B cell (primary cell): ENCODE results near the gene HOXB3. TPM values are rescaled to one million over a fixed set of nuclear protein-coding genes. Genes with fewer than 3 reads are reported as not detected.

Experiments used
- ATAC-seq: fragments of 200-7000 bp; cut with Tn5 transposase; one replicate; pipeline ENCODE4 v1.10.0; 2021; ENCODE audit warnings: low read depth, mild to moderate bottlenecking, moderate number of reproducible peaks, moderate library complexity
- CTCF ChIA-PET: fragments of 350-600 bp; sonication (Branson Sonifier 250); formaldehyde crosslinking; loops from one replicate; lab custom pipeline; 2021; ENCODE audit warnings: antibody characterized with exemption, inconsistent platforms; lab: Charles Lee
- POLR2A ChIA-PET: fragments of 350-600 bp; sonication (Branson Sonifier 250); formaldehyde crosslinking; loops from one replicate; lab custom pipeline; 2021; ENCODE audit warnings: antibody characterized with exemption; lab: Charles Lee
- DNase-seq: peaks from one replicate; pipeline ENCODE4 v3.0.0; 2013
- H2AFZ ChIP-seq: 2 replicates; pipeline ENCODE4 v1.6.1; 2012; ENCODE audit warnings: mild to moderate bottlenecking, low read depth, low read length; ENCODE audit not compliant: insufficient read depth, poor library complexity, severe bottlenecking
- H3K27ac ChIP-seq, 2 donors: 1 replicate in 1 of 2; 2 replicates in 1 of 2; pipeline ENCODE4 v1.5.1; 2012 to 2013; ENCODE audit warnings: low read length in 2 of 2, mild to moderate bottlenecking in 2 of 2, moderate library complexity in 1 of 2
- H3K27me3 ChIP-seq, 4 experiments: fragments of 200-600 bp in 1 of 4; sonication (generic) in 1 of 4; replicated peaks in 1 of 4; 1 replicate in 2 of 4; 2 replicates in 2 of 4; pipeline versions ENCODE4 v1.6.1 to v1.7.0; 2013 to 2016; ENCODE audit warnings: low read length in 3 of 4, mild to moderate bottlenecking in 2 of 4, mixed read lengths in 1 of 4, moderate library complexity in 1 of 4; ENCODE audit not compliant: insufficient read depth in 4 of 4, control insufficient read depth in 3 of 4; ENCODE audit errors: control extremely low read depth in 1 of 4
- H3K36me3 ChIP-seq, 2 experiments: replicated peaks in 1 of 2; 1 replicate in 1 of 2; 2 replicates in 1 of 2; pipeline versions ENCODE4 v1.6.1 to v1.7.1; 2013; ENCODE audit warnings: low read length in 1 of 2; ENCODE audit not compliant: insufficient read depth in 2 of 2, control insufficient read depth in 1 of 2; ENCODE audit errors: control extremely low read depth in 1 of 2, extremely low read depth in 1 of 2
- H3K4me1 ChIP-seq, 2 donors: fragments of 200-600 bp in 1 of 2; sonication (generic) in 1 of 2; 1 replicate in 1 of 2; 2 replicates in 1 of 2; pipeline versions ENCODE4 v1.5.1 to v1.6.1; 2013 to 2017; ENCODE audit warnings: low read length in 2 of 2; ENCODE audit not compliant: control insufficient read depth in 2 of 2, insufficient read depth in 2 of 2
- H3K4me2 ChIP-seq: replicated peaks from 2 replicates; pipeline ENCODE3; 2012; ENCODE audit warnings: mild to moderate bottlenecking, low read depth, low read length; ENCODE audit not compliant: poor library complexity, severe bottlenecking
- H3K4me3 ChIP-seq, 5 experiments: fragments of 200-600 bp in 1 of 5; sonication (generic) in 1 of 5; 1 replicate in 3 of 5; 2 replicates in 2 of 5; pipeline versions ENCODE4 v1.5.1 to v1.7.0; 2011 to 2016; ENCODE audit warnings: low read length in 4 of 5, mild to moderate bottlenecking in 4 of 5, low read depth in 2 of 5, control low read depth in 1 of 5, moderate library complexity in 1 of 5; ENCODE audit not compliant: insufficient read depth in 1 of 5; ENCODE audit errors: control extremely low read depth in 1 of 5, extremely low read depth in 1 of 5
- H3K79me2 ChIP-seq: fragments of 200-600 bp; sonication (generic); one replicate; pipeline ENCODE4 v1.6.0; 2016; ENCODE audit warnings: low read length; ENCODE audit not compliant: control insufficient read depth, insufficient read depth
- H3K9ac ChIP-seq: fragments of 200-600 bp; sonication (generic); 2 replicates; pipeline ENCODE4 v1.6.1; 2017; ENCODE audit warnings: mild to moderate bottlenecking, low read length, moderate library complexity
- H3K9me3 ChIP-seq, 3 donors: one replicate each; pipeline versions ENCODE4 v1.6.1 to v1.7.1; 2013; ENCODE audit warnings: low read length in 2 of 3; ENCODE audit not compliant: control insufficient read depth in 2 of 3, insufficient read depth in 1 of 3; ENCODE audit errors: control extremely low read depth in 1 of 3
- H4K20me1 ChIP-seq: 2 replicates; pipeline ENCODE4 v1.6.0; 2012; ENCODE audit warnings: mild to moderate bottlenecking, low read length; ENCODE audit not compliant: insufficient read depth, control insufficient read depth, poor library complexity, severe bottlenecking
- H3K27ac Mint-ChIP-seq: one replicate; pipeline ENCODE4 v1.8.0; 2021; ENCODE audit warnings: mixed read lengths
- H3K27me3 Mint-ChIP-seq: one replicate; pipeline ENCODE4 v1.8.0; 2021; ENCODE audit warnings: mixed read lengths
- H3K4me1 Mint-ChIP-seq: one replicate; pipeline ENCODE4 v1.8.0; 2021; ENCODE audit warnings: mixed read lengths
- H3K4me3 Mint-ChIP-seq: one replicate; pipeline ENCODE4 v1.8.0; 2021; ENCODE audit warnings: mixed read lengths
- H3K9me3 Mint-ChIP-seq: one replicate; pipeline ENCODE4 v1.8.0; 2022; ENCODE audit warnings: mixed read lengths; ENCODE audit not compliant: insufficient read depth
- EZH2 ChIP-seq: IDR thresholded peaks from 2 replicates; pipeline ENCODE4 v1.6.1; 2012; ENCODE audit warnings: borderline replicate concordance, low read depth, mild to moderate bottlenecking, moderate library complexity, low read length; ENCODE audit not compliant: insufficient read depth, poor library complexity, severe bottlenecking
- WGBS: methylation state at CpG from one replicate; pipeline ENCODE4 v1.1.5; 2013; ENCODE audit warnings: missing lambda C conversion rate; ENCODE audit not compliant: insufficient coverage; 5-methylcytosine and 5-hydroxymethylcytosine counted together
- intact Hi-C: fragments of 100-400 bp; cut with micrococcal nuclease; formaldehyde crosslinking; loops from one replicate; pipeline ENCODE4 v1.10.0; 2022
- polyA plus RNA-seq: library from polyadenylated mRNA; depleted of rRNA; stranded (reverse); fragments of >200 nt; gene quantifications from 2 replicates; pipeline ENCODE4 v1.2.3, GENCODE V29; 2012
- total RNA-seq, 2 donors: library from RNA; stranded (reverse); fragments of 120-200 nt in 1 of 2; gene quantifications; 1 replicate in 1 of 2; 2 replicates in 1 of 2; pipeline versions ENCODE4 v1.2.3 to v1.2.4, GENCODE V29; 2013 to 2022
- TF ChIP-seq, protein P1 (sequence below): fragments of 200-600 bp; IDR thresholded peaks from one replicate; pipeline ENCODE4 v1.8.0; 2022; ENCODE audit warnings: antibody characterized with exemption, mild to moderate bottlenecking

Gene HOXB3
- total and polyA plus RNA-seq, 2 donors (not counting 1 experiment from before 2014, with no cell fraction given): 3.0 to 4.0 TPM

DNA sequence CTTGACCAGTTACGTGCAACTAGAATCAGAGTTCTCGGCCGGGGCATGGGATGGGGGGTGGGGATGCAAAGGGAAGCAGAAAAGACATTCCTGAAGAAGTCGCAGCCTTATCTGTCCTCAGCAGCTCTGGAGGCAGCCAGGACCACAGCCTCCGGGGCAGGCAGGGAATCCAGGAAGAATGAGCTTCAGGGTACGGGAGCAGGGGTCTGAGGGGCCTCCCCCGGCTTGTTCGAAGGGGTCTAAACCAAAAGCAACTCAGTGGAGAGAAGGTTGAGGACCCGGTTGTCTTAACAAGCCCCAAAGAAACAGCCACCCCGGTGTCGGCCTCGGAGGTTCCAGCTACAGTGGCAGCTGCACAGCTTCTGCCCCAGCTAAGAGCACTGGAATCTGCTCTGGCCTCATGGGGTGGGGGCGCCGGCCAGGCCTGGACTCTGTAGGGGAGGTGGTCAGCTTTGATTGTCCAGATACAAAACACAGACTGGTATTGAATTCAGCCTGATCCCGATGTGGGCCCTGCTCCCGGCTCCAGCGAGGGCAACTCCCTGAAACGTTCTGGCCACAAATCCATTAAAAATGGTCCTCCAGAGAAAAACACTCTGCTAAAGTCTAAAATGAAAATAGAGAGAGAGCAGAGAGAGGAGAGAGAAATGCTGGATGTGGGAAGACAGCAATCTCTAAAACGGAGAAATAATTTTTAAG is 19.6 kb downstream of the HOXB3 start:
- Histone ChIP-seq H3K36me3 (no peaks in the 10 kb centered on the region), H3K79me2 (no peaks in the 10 kb centered on the region), H3K9ac (no peak overlapping the region), H3K27ac (no peak overlapping the region), H2AFZ (no peak overlapping the region), H3K4me3 (no peak overlapping the region), H4K20me1 (no peaks in the 10 kb centered on the region), H3K27me3 (peaks cover 0 to 47% (median 22%) of the 10 kb centered on the region in 4 experiments), H3K4me1 (peaks cover 5 to 8% of the 10 kb centered on the region in 2 donors), H3K4me2 (no peak overlapping the region), H3K9me3 (peaks cover 0 to 6% (median 0%) of the 10 kb centered on the region in 3 donors)
- DNase-seq (no peak), ATAC-seq (no peak)
- CTCF ChIA-PET: interaction anchor here (0.9 kb wide), 1 partner anchor 234 kb away, joined by 4 read pairs; no protein-coding TSS in a partner anchor
- no peak for TF ChIP-seq EZH2
- TF ChIP-seq, protein P1, sequence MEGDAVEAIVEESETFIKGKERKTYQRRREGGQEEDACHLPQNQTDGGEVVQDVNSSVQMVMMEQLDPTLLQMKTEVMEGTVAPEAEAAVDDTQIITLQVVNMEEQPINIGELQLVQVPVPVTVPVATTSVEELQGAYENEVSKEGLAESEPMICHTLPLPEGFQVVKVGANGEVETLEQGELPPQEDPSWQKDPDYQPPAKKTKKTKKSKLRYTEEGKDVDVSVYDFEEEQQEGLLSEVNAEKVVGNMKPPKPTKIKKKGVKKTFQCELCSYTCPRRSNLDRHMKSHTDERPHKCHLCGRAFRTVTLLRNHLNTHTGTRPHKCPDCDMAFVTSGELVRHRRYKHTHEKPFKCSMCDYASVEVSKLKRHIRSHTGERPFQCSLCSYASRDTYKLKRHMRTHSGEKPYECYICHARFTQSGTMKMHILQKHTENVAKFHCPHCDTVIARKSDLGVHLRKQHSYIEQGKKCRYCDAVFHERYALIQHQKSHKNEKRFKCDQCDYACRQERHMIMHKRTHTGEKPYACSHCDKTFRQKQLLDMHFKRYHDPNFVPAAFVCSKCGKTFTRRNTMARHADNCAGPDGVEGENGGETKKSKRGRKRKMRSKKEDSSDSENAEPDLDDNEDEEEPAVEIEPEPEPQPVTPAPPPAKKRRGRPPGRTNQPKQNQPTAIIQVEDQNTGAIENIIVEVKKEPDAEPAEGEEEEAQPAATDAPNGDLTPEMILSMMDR: no peak
- intact Hi-C loops: no loop called here
- H3K9me3 Mint-ChIP-seq: no peaks in the 10 kb centered on the region
- 67% methylated on average over 12 of the region's 19 CpGs for WGBS
- POLR2A ChIA-PET: no interaction called here
- H3K27me3 Mint-ChIP-seq: peaks cover 18% of the 10 kb centered on the region
- no peak overlapping the region for H3K27ac Mint-ChIP-seq
- H3K4me3 Mint-ChIP-seq: no peak overlapping the region
- H3K4me1 Mint-ChIP-seq: peaks cover 8% of the 10 kb centered on the region

DNA sequence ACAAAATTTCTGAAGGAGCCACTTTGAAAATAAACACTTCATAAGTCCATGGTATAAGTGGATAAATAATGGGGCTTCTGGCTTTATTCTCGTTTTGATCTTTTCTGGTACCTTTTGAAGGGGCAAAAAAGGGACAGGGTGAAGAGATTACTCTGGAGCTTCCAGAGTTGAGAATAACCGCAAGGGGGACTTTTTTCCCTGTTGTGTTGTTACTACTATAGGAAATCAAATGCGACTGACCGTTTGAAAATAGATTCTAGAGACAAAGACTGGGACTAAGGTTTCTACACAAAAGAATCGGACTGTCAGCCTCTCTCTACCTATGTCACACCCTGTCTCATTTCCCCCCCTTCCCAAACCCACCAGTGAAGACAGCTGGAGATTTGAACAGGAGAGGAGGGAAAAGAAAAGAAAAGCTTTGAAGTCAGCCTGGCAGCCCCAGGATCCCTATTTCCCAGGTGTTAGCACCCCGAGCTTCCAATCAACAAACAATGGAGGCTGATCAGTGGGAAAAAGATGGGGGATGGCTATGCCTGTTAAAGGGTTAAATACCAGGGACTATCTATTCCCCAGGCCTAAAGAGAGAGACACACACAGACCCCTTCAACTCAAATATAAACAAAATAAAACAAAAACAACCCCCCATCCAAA is 20.2 kb downstream of the HOXB3 start:
- Mint-ChIP-seq H3K27me3 (peaks cover 20% of the 10 kb centered on the region), H3K4me3 (no peak overlapping the region), H3K9me3 (no peaks in the 10 kb centered on the region), H3K4me1 (peaks cover 6% of the 10 kb centered on the region), H3K27ac (no peak overlapping the region)
- ChIA-PET POLR2A (no interaction called here), CTCF (interaction anchor here (0.6 to 0.9 kb wide), 2 partner anchors 22 to 234 kb away, joined by 4 to 5 read pairs; no protein-coding TSS in a partner anchor)
- TF ChIP-seq EZH2: no peak
- TF ChIP-seq, protein P1: no peak
- DNase-seq: no peak
- Histone ChIP-seq H3K4me2 (no peak overlapping the region), H4K20me1 (no peaks in the 10 kb centered on the region), H3K4me3 (no peak overlapping the region), H3K9ac (no peak overlapping the region), H3K27ac (no peak overlapping the region), H3K27me3 (peaks cover 0 to 53% (median 23%) of the 10 kb centered on the region in 4 experiments), H3K79me2 (no peaks in the 10 kb centered on the region), H3K36me3 (no peaks in the 10 kb centered on the region), H2AFZ (no peak overlapping the region), H3K4me1 (peaks cover 5 to 8% of the 10 kb centered on the region in 2 donors), H3K9me3 (peaks cover 0 to 6% (median 0%) of the 10 kb centered on the region in 3 donors)
- 100% methylated on average over 1 of the region's 6 CpGs for WGBS
- intact Hi-C loops: no loop called here
- no peak for ATAC-seq
